GM23338 (cell line): Measurements from ENCODE around the gene MRPS22. TPM values are rescaled to one million over a fixed set of nuclear protein-coding genes. Genes with fewer than 3 reads are reported as not detected.

Source experiments
- ATAC-seq: fragments of 200-7000 bp; cut with Tn5 transposase; 3 replicates; pipeline ENCODE4 v1.9.1; 2020
- DNase-seq: peaks from one replicate; pipeline ENCODE4 v3.0.0-alpha.2; 2015; ENCODE audit warnings: low spot score
- H2AFZ ChIP-seq: fragments of 200-600 bp; sonication (generic); 2 replicates; pipeline ENCODE4 v1.8.0; 2016; ENCODE audit warnings: antibody characterized with exemption, mild to moderate bottlenecking, moderate library complexity
- H3F3A ChIP-seq: fragments of 200-600 bp; sonication (generic); replicated peaks from 2 replicates; pipeline ENCODE4 v1.8.0; 2017; ENCODE audit warnings: antibody characterized with exemption, mixed run types, low read depth
- H3K27ac ChIP-seq: fragments of 200-600 bp; sonication (generic); 2 replicates; pipeline ENCODE4 v1.6.1; 2016; ENCODE audit warnings: low read depth
- H3K27me3 ChIP-seq: fragments of 200-600 bp; sonication (generic); 2 replicates; pipeline ENCODE4 v1.8.0; 2016; ENCODE audit warnings: mild to moderate bottlenecking, mixed run types, moderate library complexity; ENCODE audit not compliant: insufficient read depth
- H3K36me3 ChIP-seq: fragments of 200-600 bp; sonication (generic); 2 replicates; pipeline ENCODE4 v1.8.0; 2016; ENCODE audit warnings: mild to moderate bottlenecking; ENCODE audit not compliant: insufficient read depth
- H3K4me1 ChIP-seq: fragments of 200-600 bp; sonication (generic); 2 replicates; pipeline ENCODE4 v1.8.0; 2016; ENCODE audit warnings: mild to moderate bottlenecking, moderate library complexity; ENCODE audit not compliant: insufficient read depth
- H3K4me2 ChIP-seq: fragments of 200-600 bp; sonication (generic); 2 replicates; pipeline ENCODE4 v1.7.1; 2017; ENCODE audit warnings: mixed run types
- H3K4me3 ChIP-seq: fragments of 200-600 bp; sonication (generic); 2 replicates; pipeline ENCODE4 v1.6.1; 2016; ENCODE audit warnings: mixed run types
- H3K79me2 ChIP-seq: fragments of 200-600 bp; sonication (generic); replicated peaks from 2 replicates; pipeline ENCODE4 v1.8.0; 2017; ENCODE audit warnings: mild to moderate bottlenecking; ENCODE audit not compliant: insufficient read depth
- H3K9me2 ChIP-seq: fragments of 200-600 bp; sonication (generic); 2 replicates; pipeline ENCODE4 v1.8.0; 2017; ENCODE audit not compliant: insufficient read depth
- H4K20me1 ChIP-seq: fragments of 200-600 bp; sonication (generic); replicated peaks from 2 replicates; pipeline ENCODE4 v1.8.0; 2017; ENCODE audit warnings: mild to moderate bottlenecking; ENCODE audit not compliant: insufficient read depth
- H3K27ac Mint-ChIP-seq: 2 replicates; pipeline ENCODE4 v1.8.0; 2020; ENCODE audit warnings: inconsistent platforms, mild to moderate bottlenecking, moderate library complexity, mixed read lengths
- H3K27me3 Mint-ChIP-seq: 3 replicates; pipeline ENCODE4 v1.8.0; 2022; ENCODE audit warnings: low read depth, mild to moderate bottlenecking, moderate library complexity, mixed read lengths, inconsistent platforms; ENCODE audit not compliant: insufficient read depth, poor library complexity
- H3K36me3 Mint-ChIP-seq: 3 replicates; pipeline ENCODE4 v1.8.0; 2021; ENCODE audit warnings: low read depth, mild to moderate bottlenecking, inconsistent platforms, moderate library complexity, mixed read lengths
- H3K4me1 Mint-ChIP-seq: 3 replicates; pipeline ENCODE4 v1.8.0; 2020; ENCODE audit warnings: mild to moderate bottlenecking, inconsistent platforms, mixed read lengths
- H3K4me3 Mint-ChIP-seq: 3 replicates; pipeline ENCODE4 v1.8.0; 2021; ENCODE audit warnings: moderate library complexity, mild to moderate bottlenecking, inconsistent platforms, mixed read lengths
- H3K9me3 Mint-ChIP-seq: 3 replicates; pipeline ENCODE4 v1.8.0; 2020; ENCODE audit warnings: moderate library complexity, mild to moderate bottlenecking, inconsistent platforms, mixed read lengths
- EZH2 ChIP-seq: fragments of 200-600 bp; sonication (generic); IDR thresholded peaks from one replicate; pipeline ENCODE4 v1.8.0; 2017; ENCODE audit warnings: antibody characterized with exemption, mild to moderate bottlenecking, low read depth; ENCODE audit not compliant: unreplicated experiment
- EZH2phosphoT487 ChIP-seq: fragments of 200-600 bp; sonication (generic); IDR thresholded peaks from one replicate; pipeline ENCODE4 v1.8.1; 2018; ENCODE audit warnings: antibody characterized with exemption; ENCODE audit not compliant: unreplicated experiment
- JUNB ChIP-seq: IDR thresholded peaks from one replicate; pipeline ENCODE4 v1.6.1; 2016; ENCODE audit warnings: antibody characterized with exemption; ENCODE audit not compliant: unreplicated experiment
- ZNF462 ChIP-seq: fragments of 250-450 bp; sonication (Bioruptor Pico); IDR thresholded peaks from 2 replicates; pipeline ENCODE4 v1.5.0; 2020; ENCODE audit warnings: mild to moderate bottlenecking, moderate library complexity
- polyA plus RNA-seq: library from polyadenylated mRNA; unstranded; fragments of >200 nt; fragmentation: Nextera tagmentation; extraction: Ambion mirVana; gene quantifications from 2 replicates; pipeline ENCODE4 v1.2.1, GENCODE V29; 2016
- total RNA-seq: library from RNA; depleted of rRNA; stranded (reverse); fragments of >200 nt; shearing (Covaris generic); gene quantifications from 2 replicates; pipeline ENCODE4 v1.2.3, GENCODE V29; 2014

Gene MRPS22
- total and polyA plus RNA-seq, 2 experiments from 2014 or later, result 58.4 to 65.6 TPM

GRCh38 chr3:139317215-139317614, 26.6 kb upstream of the MRPS22 start (continued):
- TF ChIP-seq ZNF462 (CRISPR knock-in tag), result no peak
- no peak for TF ChIP-seq JUNB
- TF ChIP-seq EZH2phosphoT487, result no peak

GRCh38 chr3:139317660-139318430, 26.0 kb upstream of the MRPS22 start:
- Histone ChIP-seq H3K27me3 (no peaks in the 10 kb centered on the region), H3K4me3 (no peak overlapping the region), H3K4me1 (peaks cover 7% of the 10 kb centered on the region; the same call in 1 of the 2 replicates), H3K4me2 (no peak overlapping the region), H3K79me2 (no peaks in the 10 kb centered on the region), H3K36me3 (no peaks in the 10 kb centered on the region), H3K27ac (no peak overlapping the region), H2AFZ (no peak overlapping the region), H4K20me1 (no peaks in the 10 kb centered on the region), H3K9me2 (no peaks in the 10 kb centered on the region), H3F3A (no peaks in the 10 kb centered on the region)
- Mint-ChIP-seq H3K27ac (no peak overlapping the region), H3K9me3 (no peaks in the 10 kb centered on the region), H3K27me3 (peaks cover 3% of the 10 kb centered on the region), H3K36me3 (no peaks in the 10 kb centered on the region; the same call in 2 of the 3 replicates), H3K4me3 (no peak overlapping the region), H3K4me1 (peaks cover 7% of the 10 kb centered on the region)
- TF ChIP-seq EZH2 (no peak), EZH2phosphoT487 (no peak)
- DNase-seq (no peak), ATAC-seq (no peak)
